ENCODE measurements around the gene MUC5AC.

The MUC5AC gene

GRCh38 chr11:1225386-1226225 is 67.9 kb downstream of the MUC5AC start:
- no peaks in the 10 kb centered on the region for H3K36me3 ChIP-seq
- H3K27ac ChIP-seq, result no peak overlapping the region
- peaks cover 29% of the 10 kb centered on the region for H3K27me3 ChIP-seq
- H3K4me3 ChIP-seq (ENCODE audit: low read depth in 1 of 2, low read length in 1 of 2), result no peak overlapping the region
- H3K4me1 ChIP-seq (ENCODE audit: control insufficient read depth in 1 of 2, insufficient read depth in 1 of 2, low read depth in 1 of 2, low read length in 1 of 2), result no peaks in the 10 kb centered on the region
- no peak for TF ChIP-seq CTCF (IDR thresholded peaks at IDR 0.05)
- H3K9me3 ChIP-seq, result no peaks in the 10 kb centered on the region

GRCh38 chr11:1226226-1226985 is 68.7 kb downstream of the MUC5AC start:
- H3K9me3 ChIP-seq, result no peaks in the 10 kb centered on the region
- H3K27me3 ChIP-seq, result peaks cover 22% of the 10 kb centered on the region
- no peak overlapping the region for H3K27ac ChIP-seq
- H3K36me3 ChIP-seq, result no peaks in the 10 kb centered on the region
- H3K4me3 ChIP-seq (ENCODE audit: low read depth in 1 of 2, low read length in 1 of 2), result no peak overlapping the region
- no peak for TF ChIP-seq CTCF (IDR thresholded peaks at IDR 0.05)
- no peaks in the 10 kb centered on the region for H3K4me1 ChIP-seq (ENCODE audit: control insufficient read depth in 1 of 2, insufficient read depth in 1 of 2, low read depth in 1 of 2, low read length in 1 of 2)

- TF ChIP-seq CTCF (IDR thresholded peaks at IDR 0.05), result no peak
- no peaks in the 10 kb centered on the region for H3K36me3 ChIP-seq
- H3K27ac ChIP-seq, result no peak overlapping the region
- H3K27me3 ChIP-seq, result peaks cover 22% of the 10 kb centered on the region
- no peaks in the 10 kb centered on the region for H3K9me3 ChIP-seq
- no peaks in the 10 kb centered on the region for H3K4me1 ChIP-seq (ENCODE audit: control insufficient read depth in 1 of 2, insufficient read depth in 1 of 2, low read depth in 1 of 2, low read length in 1 of 2)
- no peak overlapping the region for H3K4me3 ChIP-seq (ENCODE audit: low read depth in 1 of 2, low read length in 1 of 2)
These were observed 69.3 kb downstream of the MUC5AC start for GRCh38 chr11:1226986-1227550.

GRCh38 chr11:1227551-1228100 is 69.9 kb downstream of the MUC5AC start:
- TF ChIP-seq CTCF (IDR thresholded peaks at IDR 0.05), result no peak

GRCh38 chr11:1228101-1228821 is 70.5 kb downstream of the MUC5AC start:
- no peak overlapping the region for H3K27ac ChIP-seq
- H3K4me1 ChIP-seq (ENCODE audit: control insufficient read depth in 1 of 2, insufficient read depth in 1 of 2, low read depth in 1 of 2, low read length in 1 of 2), result no peaks in the 10 kb centered on the region
- H3K9me3 ChIP-seq, result no peaks in the 10 kb centered on the region
- peaks cover 22% of the 10 kb centered on the region for H3K27me3 ChIP-seq
- H3K4me3 ChIP-seq (ENCODE audit: low read depth in 1 of 2, low read length in 1 of 2), result no peak overlapping the region
- no peaks in the 10 kb centered on the region for H3K36me3 ChIP-seq
- no peak for TF ChIP-seq CTCF (IDR thresholded peaks at IDR 0.05)

More at GRCh38 chr11:1227551-1228100, 69.9 kb downstream of the MUC5AC start:
- Histone ChIP-seq H3K9me3 (no peaks in the 10 kb centered on the region), H3K4me1 (ENCODE audit: control insufficient read depth in 1 of 2, insufficient read depth in 1 of 2, low read depth in 1 of 2, low read length in 1 of 2) (no peaks in the 10 kb centered on the region), H3K4me3 (ENCODE audit: low read depth in 1 of 2, low read length in 1 of 2) (no peak overlapping the region), H3K27ac (no peak overlapping the region), H3K27me3 (peaks cover 22% of the 10 kb centered on the region), H3K36me3 (no peaks in the 10 kb centered on the region)
